ENCODE measurements around the gene PDE9A.

GRCh38 chr21:42616446-42616845 is 37.0 kb upstream of the PDE9A start:
- TF ChIP-seq POLR2A (IDR thresholded peaks at IDR 0.05) (no peak), CTCF (IDR thresholded peaks at IDR 0.05) (no peak), EP300 (IDR thresholded peaks at IDR 0.05) (no peak)
